GM18870 (cell line): ENCODE data around the gene MYH7.
"Not testable (repeated sequence)": the region's sequence is repeated elsewhere in the genome, so short reads cannot be mapped to it uniquely, and the experiment has no call there.

Experiments
- ATAC-seq: cut with Tn5 transposase; IDR thresholded peaks from one replicate; pipeline ENCODE4 v1.9.1; 2021; ENCODE audit warnings: moderate library complexity; ENCODE audit not compliant: unreplicated experiment

MYH7 gene

GRCh38 chr14:23408307-23408630 lies 27.2 kb downstream of the MYH7 start:
- ATAC-seq: no peak

- no peak for ATAC-seq
Measured at GRCh38 chr14:23407516-23408306, 27.7 kb downstream of the MYH7 start, which contains the start of gene MYH6. MYH6 (minus strand) TSS chr14:23408273; CDS start chr14:23407223, 1,050 bp downstream.

- ATAC-seq: no peak
Measured at GRCh38 chr14:23406725-23407355, 28.6 kb downstream of the MYH7 start.

GRCh38 chr14:23406244-23406643 lies 29.2 kb downstream of the MYH7 start:
- ATAC-seq: no peak

- ATAC-seq: no peak
Measured at GRCh38 chr14:23405516-23406025, 29.9 kb downstream of the MYH7 start.

- ATAC-seq: no peak
Measured at GRCh38 chr14:23405096-23405495, 30.4 kb downstream of the MYH7 start.

GRCh38 chr14:23404331-23404900 lies 31.0 kb downstream of the MYH7 start:
- ATAC-seq: no peak

- no peak for ATAC-seq
Measured at GRCh38 chr14:23403908-23404307, 31.6 kb downstream of the MYH7 start.

GRCh38 chr14:23403139-23403438 lies 32.4 kb downstream of the MYH7 start:
- ATAC-seq: no peak

- ATAC-seq: no peak
Measured at GRCh38 chr14:23402296-23403138, 32.9 kb downstream of the MYH7 start.

- ATAC-seq: no peak
Measured at GRCh38 chr14:23401291-23401690, 34.2 kb downstream of the MYH7 start.

- ATAC-seq: not testable (repeated sequence)
Measured at GRCh38 chr14:23400496-23401149, 34.8 kb downstream of the MYH7 start.

- ATAC-seq: no peak
Measured at GRCh38 chr14:23399591-23399990, 35.9 kb downstream of the MYH7 start.

GRCh38 chr14:23399136-23399535 lies 36.3 kb downstream of the MYH7 start:
- no peak for ATAC-seq

- no peak for ATAC-seq
Measured at GRCh38 chr14:23398348-23398747, 37.1 kb downstream of the MYH7 start.

GRCh38 chr14:23396781-23397407 lies 38.6 kb downstream of the MYH7 start:
- no peak for ATAC-seq

- ATAC-seq: no peak
Measured at GRCh38 chr14:23396126-23396525, 39.3 kb downstream of the MYH7 start.

GRCh38 chr14:23392613-23393012 lies 42.8 kb downstream of the MYH7 start:
- no peak for ATAC-seq

GRCh38 chr14:23389871-23390270 lies 45.6 kb downstream of the MYH7 start:
- ATAC-seq: not testable (repeated sequence)

- no peak for ATAC-seq
Measured at GRCh38 chr14:23389396-23389795, 46.1 kb downstream of the MYH7 start.
